Hematopoietic multipotent progenitor cell (in vitro differentiated cells): ENCODE measurements around the gene PEX26. TPM values are rescaled to one million over a fixed set of nuclear protein-coding genes. Genes with fewer than 3 reads are reported as not detected.
A peak's percentile ranks its signal among the peaks of the same experiment; 100 is the strongest.
"Not testable (repeated sequence)": the region's sequence is repeated elsewhere in the genome, so short reads cannot be mapped to it uniquely, and the experiment has no call there.

ENCODE experiments used
- DNase-seq, 3 donors: peaks; one replicate each; pipeline ENCODE4 v3.0.0-alpha.2; 2011 to 2015; ENCODE audit warnings: low read depth in 2 of 3, low spot score in 2 of 3
- total RNA-seq: library from RNA; depleted of rRNA; stranded (reverse); fragments of >200 nt; gene quantifications from one replicate; pipeline ENCODE4 v1.2.3, GENCODE V29; 2012

PEX26 gene
- 21.3 TPM for total RNA-seq

GRCh38 chr22:18077639-18078328 is at the start of gene PEX26:
Gene PEX26, plus strand, starts transcription at chr22:18077990. Its CDS starts 387 bp downstream, at chr22:18078377.
- DNase-seq = peak; percentile 87 to 98 (median 97)

GRCh38 chr22:18028817-18029527 is 48.8 kb upstream of the PEX26 start:
- no peak for DNase-seq

GRCh38 chr22:18029686-18030267 is 48.0 kb upstream of the PEX26 start:
- DNase-seq = no peak

DNA sequence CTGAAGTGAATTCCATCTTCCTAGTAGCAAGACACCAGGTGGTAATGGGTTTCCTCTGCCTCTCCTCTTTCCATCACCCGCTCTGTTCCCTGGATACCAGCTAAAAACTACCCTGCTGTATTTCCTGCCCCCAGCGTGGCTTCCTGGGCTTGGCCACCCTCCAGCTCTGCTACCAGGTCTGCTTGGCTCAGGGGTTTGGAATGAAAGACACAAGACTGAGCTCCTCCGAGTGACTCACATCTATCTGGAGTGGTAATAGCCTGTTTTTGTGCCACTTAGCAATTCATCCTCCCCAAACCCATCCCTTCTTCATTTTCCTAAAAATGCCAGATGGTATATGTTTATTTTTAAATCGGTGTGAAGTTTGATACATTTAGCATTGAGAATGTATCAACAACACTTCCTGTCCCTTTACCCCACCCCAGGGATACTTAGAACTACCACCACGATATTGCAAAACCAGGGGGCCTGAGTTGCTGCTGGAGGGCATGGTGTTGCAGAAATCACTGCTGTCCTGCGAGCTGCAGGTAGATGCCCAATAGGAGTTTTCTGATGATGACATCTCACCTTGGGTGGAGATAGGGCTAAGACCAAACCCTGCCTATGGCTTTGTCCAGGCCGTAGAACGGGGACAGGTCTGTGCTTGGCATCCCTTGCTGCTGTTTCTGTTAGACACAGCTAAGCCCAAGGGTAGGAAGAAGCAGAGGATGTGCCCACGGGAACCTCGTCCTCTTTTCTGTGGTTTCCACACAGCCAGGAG is 45.9 kb upstream of the PEX26 start:
- no peak for DNase-seq

GRCh38 chr22:18032455-18033101 is 45.2 kb upstream of the PEX26 start:
- no peak for DNase-seq

- DNase-seq = no peak
These were observed 44.4 kb upstream of the PEX26 start for GRCh38 chr22:18033204-18033998.

DNA sequence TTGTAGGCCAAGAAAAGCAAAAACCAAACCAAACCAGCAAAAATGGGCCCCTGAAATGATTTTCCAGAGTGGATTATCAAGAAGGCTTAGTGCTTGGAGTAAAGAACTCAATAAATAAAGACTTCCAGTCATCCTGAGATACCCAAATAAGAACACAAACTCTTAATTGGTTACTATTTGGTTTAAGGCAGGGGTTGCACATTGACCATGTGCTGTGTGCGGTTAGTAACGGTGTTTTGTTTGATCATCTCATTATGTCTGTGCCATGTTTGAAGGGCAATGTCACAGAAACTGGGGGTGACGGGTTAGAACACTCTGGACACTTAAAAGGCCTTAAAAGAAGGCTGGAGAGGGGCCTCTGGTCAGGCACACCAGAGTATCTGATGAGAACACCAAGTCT is 43.7 kb upstream of the PEX26 start:
- no peak for DNase-seq

GRCh38 chr22:18035751-18036150 is 42.0 kb upstream of the PEX26 start:
- DNase-seq = no peak

DNA sequence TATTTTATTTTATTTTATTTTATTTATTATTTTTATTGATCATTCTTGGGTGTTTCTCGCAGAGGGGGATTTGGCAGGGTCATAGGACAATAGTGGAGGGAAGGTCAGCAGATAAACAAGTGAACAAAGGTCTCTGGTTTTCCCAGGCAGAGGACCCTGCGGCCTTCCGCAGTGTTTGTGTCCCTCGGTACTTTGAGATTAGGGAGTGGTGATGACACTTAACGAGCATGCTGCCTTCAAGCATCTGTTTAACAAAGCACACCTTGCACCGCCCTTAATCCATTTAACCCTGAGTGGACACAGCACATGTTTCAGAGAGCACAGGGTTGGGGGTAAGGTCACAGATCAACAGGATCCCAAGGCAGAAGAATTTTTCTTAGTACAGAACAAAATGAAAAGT is 36.9 kb upstream of the PEX26 start:
- DNase-seq = not testable (repeated sequence)

- DNase-seq = no peak
These were observed 35.1 kb upstream of the PEX26 start for GRCh38 chr22:18042685-18043084.

- DNase-seq = no peak
These were observed 33.1 kb upstream of the PEX26 start for GRCh38 chr22:18044548-18045271.

DNA sequence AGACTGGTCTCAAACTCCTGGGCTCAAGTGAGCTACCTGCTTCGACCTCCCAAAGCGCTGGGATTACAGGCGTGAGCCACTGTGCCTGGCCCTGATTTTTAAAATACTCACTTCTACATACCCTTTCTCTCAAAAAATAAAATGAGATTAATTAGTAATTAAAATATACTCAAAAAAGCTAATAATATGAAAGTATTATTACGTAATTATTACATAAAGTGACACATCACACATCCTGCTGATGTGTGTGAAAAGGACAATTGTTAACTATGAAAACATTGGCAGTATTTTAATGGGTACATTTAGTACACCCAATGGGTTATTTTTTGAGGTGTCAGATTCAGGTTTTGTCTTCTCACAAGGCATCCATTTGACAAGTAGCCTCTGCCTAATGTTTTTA is 32.0 kb upstream of the PEX26 start:
- DNase-seq = no peak

- no peak for DNase-seq
These were observed 29.7 kb upstream of the PEX26 start for GRCh38 chr22:18048041-18048440.

DNA sequence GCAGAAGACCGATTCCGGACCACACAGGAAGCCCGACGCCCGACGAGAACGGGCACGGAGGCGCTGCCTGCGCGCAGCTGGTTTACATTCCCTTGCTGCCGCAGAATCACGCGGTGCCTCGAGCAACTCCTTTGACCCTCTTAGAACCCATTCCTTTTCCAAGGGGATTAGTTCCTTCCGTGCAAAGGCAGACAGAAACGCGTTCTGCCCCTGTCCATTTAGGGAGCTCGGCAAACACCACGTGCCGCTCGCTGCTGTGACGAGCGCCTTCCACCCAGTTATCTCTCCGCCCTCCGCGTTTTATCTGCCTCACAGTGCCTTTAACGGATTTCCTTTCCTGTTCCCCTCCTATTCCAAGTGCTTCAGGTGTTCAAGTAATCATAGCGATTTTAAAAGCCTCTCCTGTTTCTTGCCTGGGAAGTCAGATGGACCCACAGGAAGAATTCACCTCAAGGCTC is 29.3 kb upstream of the PEX26 start:
- no peak for DNase-seq

- no peak for DNase-seq
These were observed 27.7 kb upstream of the PEX26 start for GRCh38 chr22:18050065-18050464.

GRCh38 chr22:18051113-18051512 is 26.7 kb upstream of the PEX26 start:
- DNase-seq = not testable (repeated sequence)

DNA sequence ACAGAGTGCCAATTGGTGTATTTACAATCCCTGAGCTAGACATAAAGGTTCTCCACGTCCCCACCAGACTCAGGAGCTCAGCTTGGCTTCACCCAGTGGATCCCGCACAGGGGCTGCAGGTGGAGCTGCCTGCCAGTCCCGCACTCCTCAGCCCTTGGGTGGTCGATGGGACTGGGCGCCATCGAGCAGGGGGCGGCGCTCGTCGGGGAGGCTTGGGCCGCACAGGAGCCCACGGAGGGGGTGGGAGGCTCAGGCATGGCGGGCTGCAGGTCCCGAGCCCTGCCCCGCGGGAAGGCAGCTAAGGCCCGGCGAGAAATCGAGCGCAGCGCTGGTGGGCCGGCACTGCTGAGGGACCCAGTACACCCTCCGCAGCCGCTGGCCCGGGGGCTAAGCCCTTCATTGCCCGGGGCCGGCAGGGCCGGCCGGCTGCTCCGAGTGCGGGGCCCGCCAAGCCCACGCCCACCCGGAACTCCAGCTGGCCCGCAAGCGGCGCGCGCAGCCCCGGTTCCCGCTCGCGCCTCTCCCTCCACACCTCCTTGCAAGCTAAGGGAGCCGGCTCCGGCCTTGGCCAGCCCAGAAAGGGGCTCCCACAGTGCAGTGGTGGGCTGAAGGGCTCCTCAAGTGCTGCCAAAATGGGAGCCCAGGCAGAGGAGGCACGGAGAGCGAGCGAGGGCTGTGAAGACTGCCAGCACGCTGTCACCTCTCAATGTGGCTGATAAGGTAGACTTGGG is 24.4 kb upstream of the PEX26 start:
- not testable (repeated sequence) for DNase-seq

DNA sequence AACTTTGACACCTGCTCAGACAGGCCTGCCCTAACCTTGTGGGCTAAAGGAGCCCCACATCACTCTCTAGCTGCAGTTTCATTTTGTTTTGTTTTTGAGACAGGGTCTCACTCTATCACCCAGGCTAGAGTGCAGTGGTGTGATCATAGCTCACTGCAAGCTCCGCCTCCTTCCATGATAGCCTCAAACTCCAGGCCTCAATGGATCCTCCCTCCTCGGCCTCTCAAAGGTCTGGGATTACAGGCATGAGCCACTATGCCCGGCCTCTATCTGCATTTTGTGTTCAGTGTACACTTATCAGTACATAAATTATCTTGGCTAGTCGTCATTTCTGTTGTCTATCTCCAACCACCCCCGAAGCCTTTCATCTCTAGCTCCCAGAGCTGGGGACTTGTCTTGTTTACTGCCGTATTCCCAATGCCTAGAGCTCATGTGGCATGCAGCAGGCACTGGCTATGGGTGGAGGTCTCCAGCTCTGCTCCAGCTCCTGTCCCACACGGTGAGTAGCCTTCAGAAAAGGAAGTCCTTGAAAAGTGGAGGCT is 22.1 kb upstream of the PEX26 start:
- no peak for DNase-seq
